GM12878 (cell line): ENCODE data around the gene DENND1B. TPM values are rescaled to one million over a fixed set of nuclear protein-coding genes. Genes with fewer than 3 reads are reported as not detected.

Experiments
- ATAC-seq: fragments of 200-7000 bp; cut with Tn5 transposase; 3 replicates; pipeline ENCODE4 v1.9.1; 2020; ENCODE audit warnings: mild to moderate bottlenecking, moderate library complexity
- BruUV-seq: library from RNA; stranded (reverse); fragments of 400-500 nt; replicated peaks from 2 replicates; lab custom pipeline; 2021; lab: Mats Ljungman, UMichigan
- CTCF ChIA-PET: fragments of 300-600 bp; sonication (Branson Sonifier 250); formaldehyde crosslinking; extraction: SDS; loops from one replicate; lab custom pipeline; 2021; ENCODE audit warnings: inconsistent platforms; lab: Yijun Ruan, JAX
- POLR2A ChIA-PET: fragments of 350-600 bp; formaldehyde crosslinking; extraction: SDS; loops from one replicate; lab custom pipeline; 2021; ENCODE audit warnings: inconsistent platforms; lab: Charles Lee
- RAD21 ChIA-PET: fragments of 300-600 bp; sonication (Branson Sonifier 250); formaldehyde crosslinking; loops from one replicate; lab custom pipeline; 2023; ENCODE audit warnings: antibody characterized with exemption; ENCODE audit not compliant: unreplicated experiment; lab: Charles Lee
- SMC1A ChIA-PET: fragments of 300-600 bp; sonication (Branson Sonifier 250); formaldehyde crosslinking; loops from one replicate; lab custom pipeline; 2023; ENCODE audit not compliant: unreplicated experiment, uncharacterized antibody; lab: Charles Lee
- DNase-seq: peaks from one replicate; pipeline ENCODE4 v3.0.0-alpha.2; 2011; ENCODE audit warnings: low read depth, low spot score
- FAIRE-seq: peaks from 3 replicates; lab custom pipeline; 2011; peaks lifted over from hg19 to GRCh38; lab: Jason Lieb, UNC
- H2AFZ ChIP-seq: 2 replicates; pipeline ENCODE4 v1.6.0; 2011; ENCODE audit warnings: low read depth, low read length, control low read depth; ENCODE audit not compliant: control insufficient read depth
- H3K27ac ChIP-seq: 2 replicates; pipeline ENCODE4 v1.5.1; 2011; ENCODE audit warnings: control low read depth; ENCODE audit not compliant: control insufficient read depth, insufficient read depth
- H3K27me3 ChIP-seq, 2 experiments: replicated peaks in 1 of 2; 2 replicates each; pipeline versions ENCODE4 v1.6.0 to v1.6.1; 2011; ENCODE audit warnings: low read length in 1 of 2; ENCODE audit not compliant: control insufficient read depth in 2 of 2, insufficient read depth in 2 of 2
- H3K36me3 ChIP-seq, 2 experiments: 2 replicates each; pipeline ENCODE4 v1.5.1; 2011; ENCODE audit warnings: low read length in 1 of 2; ENCODE audit not compliant: control insufficient read depth in 2 of 2, insufficient read depth in 2 of 2
- H3K4me1 ChIP-seq: 2 replicates; pipeline ENCODE4 v1.6.1; 2011; ENCODE audit warnings: mild to moderate bottlenecking, low read length, moderate library complexity, mixed read lengths; ENCODE audit not compliant: control insufficient read depth, insufficient read depth
- H3K4me2 ChIP-seq: 2 replicates; pipeline ENCODE4 v1.6.0; 2011; ENCODE audit warnings: control low read depth; ENCODE audit not compliant: control insufficient read depth, insufficient read depth
- H3K4me3 ChIP-seq: fragments of 200-600 bp; sonication (generic); 2 replicates; pipeline ENCODE4 v1.5.1; 2016
- H3K79me2 ChIP-seq: 2 replicates; pipeline ENCODE4 v1.6.0; 2011; ENCODE audit warnings: low read length; ENCODE audit not compliant: control insufficient read depth, insufficient read depth
- H3K9ac ChIP-seq: 2 replicates; pipeline ENCODE4 v1.8.0; 2011; ENCODE audit warnings: low read length, control low read depth, mixed read lengths; ENCODE audit not compliant: control insufficient read depth, insufficient read depth
- H3K9me3 ChIP-seq: replicated peaks from 3 replicates; pipeline ENCODE4 v1.5.1; 2011; ENCODE audit warnings: mild to moderate bottlenecking, low read length; ENCODE audit not compliant: control insufficient read depth, insufficient read depth
- H4K20me1 ChIP-seq: 2 replicates; pipeline ENCODE4 v1.6.0; 2011; ENCODE audit not compliant: control insufficient read depth, insufficient read depth
- ATF2 ChIP-seq: IDR thresholded peaks from 2 replicates; pipeline ENCODE4 v1.6.1; 2012; ENCODE audit warnings: low read length, inconsistent platforms
- BCLAF1 ChIP-seq: fragments of 450-650 bp; IDR thresholded peaks from 2 replicates; pipeline ENCODE4 v1.6.1; 2017; ENCODE audit warnings: antibody characterized with exemption, mild to moderate bottlenecking, moderate library complexity
- CBFB ChIP-seq: IDR thresholded peaks from 2 replicates; pipeline ENCODE4 v1.6.1; 2016; ENCODE audit warnings: antibody characterized with exemption, low read depth
- CBX5 ChIP-seq: sonication (generic); IDR thresholded peaks from 2 replicates; pipeline ENCODE4 v1.6.1; 2016; ENCODE audit warnings: low read depth, moderate library complexity, mild to moderate bottlenecking, inconsistent platforms
- CTCF ChIP-seq, 3 experiments: IDR thresholded peaks in 2 of 3; conservative IDR thresholded peaks in 1 of 3; 2 replicates each; pipeline ENCODE4 v1.5.1; 2011; ENCODE audit warnings: low read depth in 3 of 3, low read length in 3 of 3, mild to moderate bottlenecking in 3 of 3, control low read depth in 2 of 3, moderate library complexity in 2 of 3, inconsistent platforms in 1 of 3, mixed read lengths in 1 of 3; ENCODE audit not compliant: control insufficient read depth in 2 of 3, insufficient read depth in 1 of 3; ENCODE audit errors: extremely low read depth in 1 of 3
- GABPA ChIP-seq: IDR thresholded peaks from 2 replicates; pipeline ENCODE4 v1.6.1; 2014; ENCODE audit warnings: antibody characterized with exemption, low read depth, mild to moderate bottlenecking, inconsistent platforms
- HSF1 ChIP-seq: fragments of 150-350 bp; IDR thresholded peaks from 2 replicates; pipeline ENCODE4 v1.6.1; 2014; ENCODE audit warnings: mild to moderate bottlenecking, low read depth, low read length
- IRF4 ChIP-seq: IDR thresholded peaks from 2 replicates; pipeline ENCODE4 v1.6.1; 2011; ENCODE audit warnings: low read depth, low read length
- NBN ChIP-seq: fragments of 450-650 bp; IDR thresholded peaks from 2 replicates; pipeline ENCODE4 v1.6.1; 2016
- NFYA ChIP-seq: IDR thresholded peaks from 2 replicates; pipeline ENCODE4 v1.6.1; 2011; ENCODE audit warnings: low read depth, mild to moderate bottlenecking, low read length, improper control_type of control experiment, borderline replicate concordance
- RAD51 ChIP-seq: fragments of 450-650 bp; IDR thresholded peaks from 2 replicates; pipeline ENCODE4 v1.6.1; 2016; ENCODE audit warnings: moderate library complexity, mild to moderate bottlenecking, inconsistent platforms
- STAT1 ChIP-seq: fragments of 450-650 bp; conservative IDR thresholded peaks from 2 replicates; pipeline ENCODE4 v1.6.1; 2014; ENCODE audit warnings: antibody characterized with exemption, mild to moderate bottlenecking
- ZNF217 ChIP-seq: fragments of 450-650 bp; IDR thresholded peaks from 2 replicates; pipeline ENCODE4 v1.6.1; 2017; ENCODE audit warnings: antibody characterized with exemption, mild to moderate bottlenecking
- WGBS: methylation state at CpG from one replicate; pipeline ENCODE4 v1.1.6; 2016; ENCODE audit warnings: low lambda C conversion rate; ENCODE audit not compliant: insufficient replicate concordance, insufficient coverage; ENCODE audit errors: missing lambda C conversion rate; 5-methylcytosine and 5-hydroxymethylcytosine counted together
- in situ Hi-C: fragments of 300-500 bp; cut with MboI; formaldehyde crosslinking; loops from 9 replicates; pipeline ENCODE4 v1.14.3; 2018; ENCODE audit warnings: mixed read lengths
- intact Hi-C: fragments of 100-400 bp; cut with micrococcal nuclease; formaldehyde crosslinking; loops from one replicate; pipeline ENCODE4 v1.14.2; 2022; ENCODE audit not compliant: unreplicated experiment
- polyA plus RNA-seq, 11 experiments: library from polyadenylated mRNA; depleted of rRNA in 4 of 11; unstranded in 6 of 11; stranded (reverse) in 5 of 11; fragments of >200 nt; fragmentation: Nextera tagmentation in 4 of 11; fragmentation: Illumina TruSeq in 1 of 11; extraction: Ambion mirVana in 4 of 11; extraction: Trizol in 1 of 11; gene quantifications; 1 replicate in 1 of 11; 2 replicates in 10 of 11; pipeline versions ENCODE4 v1.2.1 to v1.2.3, GENCODE V29; 2011 to 2016; ENCODE audit warnings: inconsistent platforms in 2 of 11, missing spikeins in 2 of 11, low read depth in 1 of 11
- total RNA-seq, 4 experiments: library from RNA; depleted of rRNA in 3 of 4; stranded (reverse); fragments of >200 nt in 3 of 4; fragmentation: Illumina TruSeq in 1 of 4; extraction: Trizol in 1 of 4; gene quantifications; 2 replicates each; pipeline versions ENCODE4 v1.2.1 to v1.2.3, GENCODE V29; 2013 to 2021

DENND1B gene
- total and polyA plus RNA-seq, 10 of the 15 experiments (the other 5 are each of a cell fraction or from before 2014, with no cell fraction given), result 1.7 to 10.7 (median 8.0) TPM

GRCh38 chr1:197731449-197731848 lies 43.8 kb downstream of the DENND1B start:
- Histone ChIP-seq H3K27me3 (no peaks in the 10 kb centered on the region), H4K20me1 (no peaks in the 10 kb centered on the region), H3K4me2 (no peak overlapping the region), H3K27ac (no peak overlapping the region), H3K79me2 (no peaks in the 10 kb centered on the region), H3K36me3 (no peaks in the 10 kb centered on the region), H3K9ac (no peak overlapping the region), H3K4me1 (no peaks in the 10 kb centered on the region), H3K4me3 (no peak overlapping the region), H2AFZ (no peak overlapping the region), H3K9me3 (no peaks in the 10 kb centered on the region)
- intact Hi-C loops, result no loop called here
- POLR2A ChIA-PET, result no interaction called here
- RAD21 ChIA-PET, result no interaction called here
- no peak for TF ChIP-seq STAT1
- no peak for TF ChIP-seq CBX5
- no peak for TF ChIP-seq NBN
- no peak for TF ChIP-seq CBFB
- TF ChIP-seq NFYA, result no peak
- TF ChIP-seq GABPA, result no peak
- TF ChIP-seq HSF1, result no peak
- no peak for TF ChIP-seq CTCF (IDR thresholded peaks at IDR 0.05 in 2 of 3, conservative IDR thresholded peaks at IDR 0.05 in 1 of 3; ENCODE audit: control insufficient read depth in 2 of 3, extremely low read depth in 1 of 3, insufficient read depth in 1 of 3, low read depth in 3 of 3, low read length in 3 of 3)
- TF ChIP-seq IRF4, result no peak
- no peak for TF ChIP-seq RAD51
- no peak for TF ChIP-seq BCLAF1
- no peak for TF ChIP-seq ATF2
- TF ChIP-seq ZNF217, result no peak
- in situ Hi-C loops, result no loop called here
- WGBS, result 90% methylated on average over 3 of the region's 3 CpGs
- CTCF ChIA-PET, result no interaction called here
- FAIRE-seq (no peak), DNase-seq (no peak), ATAC-seq (no peak)
- SMC1A ChIA-PET, result no interaction called here
- BruUV-seq, result no TSS peak
